RWPE1 (cell line): ENCODE data around the gene PTPRK.

Experiments used
- CTCF ChIA-PET: fragments of 350-600 bp; sonication (Branson Sonifier 250); formaldehyde crosslinking; extraction: SDS; loops from one replicate; lab custom pipeline; 2021; lab: Yijun Ruan, JAX
- POLR2A ChIA-PET: fragments of 400-600 bp; formaldehyde crosslinking; extraction: SDS; loops from one replicate; lab custom pipeline; 2020; ENCODE audit warnings: antibody characterized with exemption; ENCODE audit not compliant: low non-redundant PET; lab: Yijun Ruan, JAX
- DNase-seq: peaks from one replicate; pipeline ENCODE4 v3.0.0; 2012; ENCODE audit warnings: low spot score
- H3K27ac ChIP-seq: fragments of 450-650 bp; 2 replicates; pipeline ENCODE4 v1.5.1; 2017
- CTCF ChIP-seq: fragments of 450-650 bp; conservative IDR thresholded peaks from 2 replicates; pipeline ENCODE4 v1.5.1; 2017; ENCODE audit warnings: low read depth, mild to moderate bottlenecking

The PTPRK gene

GRCh38 chr6:128520436-128521281 lies at the start of gene PTPRK:
TSS of gene PTPRK (minus strand) at chr6:128520599. CDS start at chr6:128520358, 241 bp downstream.
- H3K27ac ChIP-seq: peak within 1 kb of the TSS; percentile 97
- ChIA-PET POLR2A (interaction anchor here (0.9 to 1.2 kb wide), 2 partner anchors 109 to 665 kb away, joined by 3 read pairs; no protein-coding TSS in a partner anchor), CTCF (interaction anchor here (0.5 to 1.0 kb wide), 6 partner anchors 14 to 539 kb away, joined by 3 to 4 read pairs (median 3); no protein-coding TSS in a partner anchor)
- TF ChIP-seq CTCF: peak; percentile 88
- peak; percentile 83 for DNase-seq

GRCh38 chr6:128567029-128567428 lies 46.6 kb upstream of the PTPRK start:
- POLR2A ChIA-PET: no interaction called here
- TF ChIP-seq CTCF: no peak
- no peak overlapping the region for H3K27ac ChIP-seq
- CTCF ChIA-PET: no interaction called here
- DNase-seq: peak; percentile 49

GRCh38 chr6:128560966-128561365 lies 40.6 kb upstream of the PTPRK start:
- POLR2A ChIA-PET: no interaction called here
- CTCF ChIA-PET: no interaction called here
- H3K27ac ChIP-seq: no peak overlapping the region
- DNase-seq: no peak
- TF ChIP-seq CTCF: no peak

- no peak overlapping the region for H3K27ac ChIP-seq
- TF ChIP-seq CTCF: no peak
- CTCF ChIA-PET: no interaction called here
- POLR2A ChIA-PET: no interaction called here
- DNase-seq: no peak
Measured at GRCh38 chr6:128558924-128559323, 38.5 kb upstream of the PTPRK start.

- POLR2A ChIA-PET: no interaction called here
- no peak for DNase-seq
- H3K27ac ChIP-seq: no peak overlapping the region
- CTCF ChIA-PET: no interaction called here
- no peak for TF ChIP-seq CTCF
Measured at GRCh38 chr6:128558021-128558420, 37.6 kb upstream of the PTPRK start.

GRCh38 chr6:128557081-128557480 lies 36.7 kb upstream of the PTPRK start:
- TF ChIP-seq CTCF: no peak
- ChIA-PET POLR2A (no interaction called here), CTCF (no interaction called here)
- DNase-seq: no peak
- H3K27ac ChIP-seq: no peak overlapping the region
